IMR-90 (cell line): ENCODE data around the gene RSRC1. TPM values are rescaled to one million over a fixed set of nuclear protein-coding genes. Genes with fewer than 3 reads are reported as not detected.

Experiments
- ATAC-seq: fragments of 200-7000 bp; cut with Tn5 transposase; 2 replicates; pipeline ENCODE4 v1.9.1; 2020; ENCODE audit warnings: low read depth, mild to moderate bottlenecking, moderate library complexity
- BruUV-seq: library from RNA; stranded (reverse); fragments of 400-500 nt; replicated peaks from 2 replicates; lab custom pipeline; 2021; lab: Mats Ljungman, UMichigan
- CTCF ChIA-PET: fragments of 300-600 bp; formaldehyde crosslinking; extraction: SDS; loops from one replicate; lab custom pipeline; 2021; ENCODE audit warnings: antibody characterized with exemption; lab: Yijun Ruan, JAX
- POLR2A ChIA-PET: fragments of 300-600 bp; sonication (Branson Sonifier 250); formaldehyde crosslinking; loops from one replicate; lab custom pipeline; 2022; ENCODE audit warnings: antibody characterized with exemption; ENCODE audit not compliant: unreplicated experiment; lab: Charles Lee
- DNase-seq: peaks from one replicate; pipeline ENCODE4 v3.0.0; 2013
- H2AFZ ChIP-seq: replicated peaks from 2 replicates; pipeline ENCODE3; 2013; ENCODE audit warnings: low read length, mild to moderate bottlenecking; ENCODE audit not compliant: poor library complexity
- H2AK5ac ChIP-seq: 2 replicates; pipeline ENCODE4 v1.6.1; 2013; ENCODE audit warnings: low read depth, low read length, inconsistent platforms
- H2AK9ac ChIP-seq: replicated peaks from 2 replicates; pipeline ENCODE3; 2013; ENCODE audit warnings: mild to moderate bottlenecking, low read depth, low read length, moderate library complexity; ENCODE audit not compliant: poor library complexity
- H2BK120ac ChIP-seq: 2 replicates; pipeline ENCODE4 v1.6.1; 2013; ENCODE audit warnings: low read depth, low read length, inconsistent platforms
- H2BK15ac ChIP-seq: 3 replicates; pipeline ENCODE4 v1.6.1; 2013; ENCODE audit warnings: low read depth, low read length, inconsistent platforms
- H2BK20ac ChIP-seq: 2 replicates; pipeline ENCODE4 v1.6.1; 2013; ENCODE audit warnings: low read depth, mild to moderate bottlenecking, inconsistent platforms, low read length, moderate library complexity
- H2BK5ac ChIP-seq: 2 replicates; pipeline ENCODE4 v1.6.1; 2013; ENCODE audit warnings: mild to moderate bottlenecking, low read depth, low read length, inconsistent platforms; ENCODE audit not compliant: poor library complexity, severe bottlenecking
- H3K14ac ChIP-seq: replicated peaks from 2 replicates; pipeline ENCODE4 v1.6.1; 2013; ENCODE audit warnings: low read depth, low read length, inconsistent platforms
- H3K18ac ChIP-seq: 2 replicates; pipeline ENCODE4 v1.6.1; 2013; ENCODE audit warnings: low read depth, low read length, control low read depth
- H3K23ac ChIP-seq: 2 replicates; pipeline ENCODE4 v1.6.1; 2013; ENCODE audit warnings: low read depth, low read length, inconsistent platforms
- H3K27ac ChIP-seq: 2 replicates; pipeline ENCODE4 v1.5.1; 2013; ENCODE audit warnings: mild to moderate bottlenecking, control low read depth, low read length; ENCODE audit not compliant: insufficient read depth
- H3K27me3 ChIP-seq: 2 replicates; pipeline ENCODE4 v1.6.1; 2013; ENCODE audit warnings: low read length; ENCODE audit not compliant: control insufficient read depth, insufficient read depth
- H3K36me3 ChIP-seq: 2 replicates; pipeline ENCODE4 v1.6.1; 2013; ENCODE audit warnings: low read length, mixed read lengths; ENCODE audit not compliant: control insufficient read depth, insufficient read depth
- H3K4ac ChIP-seq: 2 replicates; pipeline ENCODE4 v1.6.1; 2013; ENCODE audit warnings: low read depth, low read length, inconsistent platforms
- H3K4me1 ChIP-seq: 2 replicates; pipeline ENCODE4 v1.6.1; 2013; ENCODE audit warnings: low read length, mixed read lengths; ENCODE audit not compliant: control insufficient read depth, insufficient read depth
- H3K4me2 ChIP-seq: 2 replicates; pipeline ENCODE4 v1.6.1; 2013; ENCODE audit warnings: low read depth, mild to moderate bottlenecking, control low read depth, low read length, moderate library complexity
- H3K4me3 ChIP-seq: 2 replicates; pipeline ENCODE4 v1.5.1; 2013; ENCODE audit warnings: low read depth, mild to moderate bottlenecking, control low read depth, low read length, moderate library complexity; ENCODE audit not compliant: insufficient read depth
- H3K56ac ChIP-seq: 2 replicates; pipeline ENCODE4 v1.6.1; 2013; ENCODE audit warnings: low read length, inconsistent platforms; ENCODE audit not compliant: insufficient read depth; ENCODE audit errors: extremely low read depth
- H3K79me1 ChIP-seq, 2 experiments: 2 replicates each; pipeline ENCODE4 v1.6.1; 2013; ENCODE audit warnings: low read length in 2 of 2, inconsistent platforms in 1 of 2, low read depth in 1 of 2
- H3K9ac ChIP-seq: 2 replicates; pipeline ENCODE4 v1.6.1; 2013; ENCODE audit warnings: low read depth, low read length, control low read depth
- H3K9me1 ChIP-seq: 2 replicates; pipeline ENCODE4 v1.6.1; 2013; ENCODE audit warnings: low read length, inconsistent platforms; ENCODE audit not compliant: insufficient read depth
- H3K9me3 ChIP-seq: 2 replicates; pipeline ENCODE4 v1.6.1; 2013; ENCODE audit warnings: low read length; ENCODE audit not compliant: control insufficient read depth, insufficient read depth
- H4K20me1 ChIP-seq: 2 replicates; pipeline ENCODE4 v1.6.1; 2013; ENCODE audit warnings: low read length, inconsistent platforms; ENCODE audit not compliant: insufficient read depth
- H4K5ac ChIP-seq: 2 replicates; pipeline ENCODE4 v1.6.1; 2013; ENCODE audit warnings: mild to moderate bottlenecking, low read depth, low read length, control low read depth
- H4K8ac ChIP-seq, 2 experiments: 2 replicates each; pipeline ENCODE4 v1.6.1; 2013; ENCODE audit warnings: low read depth in 2 of 2, low read length in 2 of 2, control low read depth in 1 of 2, inconsistent platforms in 1 of 2
- H4K91ac ChIP-seq: 2 replicates; pipeline ENCODE4 v1.6.1; 2013; ENCODE audit warnings: low read depth, low read length, inconsistent platforms; ENCODE audit not compliant: insufficient read depth
- MXI1 ChIP-seq: IDR thresholded peaks from 2 replicates; pipeline ENCODE4 v1.6.1; 2012; ENCODE audit warnings: low read depth, mild to moderate bottlenecking, low read length, moderate library complexity, borderline replicate concordance
- NFE2L2 ChIP-seq: fragments of 150-350 bp; IDR thresholded peaks from 2 replicates; pipeline ENCODE4 v1.6.1; 2016; ENCODE audit warnings: low read depth, mild to moderate bottlenecking, low read length
- WGBS, 2 experiments: methylation state at CpG; one replicate each; pipeline versions ENCODE4 v1.1.5 to v1.1.7; 2013; ENCODE audit warnings: missing lambda C conversion rate in 2 of 2; ENCODE audit not compliant: insufficient read length in 1 of 2; ENCODE audit errors: extremely low coverage in 2 of 2; 5-methylcytosine and 5-hydroxymethylcytosine counted together
- dilution Hi-C: fragments of 300-500 bp; cut with HindIII; formaldehyde crosslinking; loops from one replicate; pipeline ENCODE4 v1.14.3; 2018; ENCODE audit warnings: low sequenced_read_pairs; ENCODE audit not compliant: unreplicated experiment
- in situ Hi-C: fragments of 300-500 bp; cut with MboI; formaldehyde crosslinking; loops from 3 replicates; pipeline ENCODE4 v1.14.3; 2019; ENCODE audit warnings: low sequenced_read_pairs, inconsistent platforms, mixed read lengths
- intact Hi-C: fragments of 100-400 bp; cut with micrococcal nuclease; formaldehyde crosslinking; loops from 2 replicates; pipeline ENCODE4 v1.10.0; 2022
- polyA plus RNA-seq, 3 experiments: library from polyadenylated mRNA; depleted of rRNA; stranded (reverse); fragments of >200 nt; gene quantifications; 2 replicates each; pipeline ENCODE4 v1.2.3, GENCODE V29; 2012; ENCODE audit warnings: low replicate concordance in 1 of 3
- total RNA-seq: library from RNA; depleted of rRNA; stranded (reverse); fragments of >200 nt; gene quantifications from 2 replicates; pipeline ENCODE4 v1.2.3, GENCODE V29; 2012

Gene RSRC1
- total and polyA plus RNA-seq, 2 of the 4 experiments (the other 2 are of a cell fraction) = 3.8 to 41.8 TPM

DNA sequence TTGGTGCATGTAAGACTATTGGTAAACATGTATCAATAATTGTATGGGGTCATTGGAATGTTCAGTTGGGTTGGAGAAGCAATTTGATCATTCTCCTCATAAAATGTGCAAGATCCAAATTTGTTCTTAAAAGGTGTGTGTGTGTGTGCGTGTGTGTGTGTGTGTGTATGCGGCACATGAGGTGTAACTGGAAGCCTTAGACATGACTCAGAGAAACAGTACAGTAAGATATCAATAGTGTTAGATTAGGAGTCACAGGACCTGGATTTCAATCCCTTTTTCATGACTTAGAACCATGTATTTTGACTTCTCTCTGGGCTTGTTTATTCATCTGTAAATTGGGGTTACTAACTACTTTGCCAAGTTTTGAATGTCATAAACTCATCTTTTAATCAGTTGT lies 38.3 kb downstream of the RSRC1 start:
- H4K5ac ChIP-seq = no peak overlapping the region
- no peak overlapping the region for H3K4me2 ChIP-seq
- no TSS peak for BruUV-seq
- H2BK120ac ChIP-seq = no peak overlapping the region
- intact Hi-C loops = no loop called here
- H2BK5ac ChIP-seq = no peak overlapping the region
- no peak overlapping the region for H3K4me3 ChIP-seq
- no peak overlapping the region for H2AK5ac ChIP-seq
- H3K9me1 ChIP-seq = no peaks in the 10 kb centered on the region; the same call in 1 of the 2 replicates
- no peak overlapping the region for H2AK9ac ChIP-seq
- no peak overlapping the region for H3K4ac ChIP-seq
- ChIA-PET POLR2A (no interaction called here), CTCF (no interaction called here)
- H3K4me1 ChIP-seq = no peaks in the 10 kb centered on the region
- H3K23ac ChIP-seq = no peak overlapping the region
- no peak overlapping the region for H2AFZ ChIP-seq
- H3K27ac ChIP-seq = no peak overlapping the region
- no peaks in the 10 kb centered on the region for H4K20me1 ChIP-seq
- no peak overlapping the region for H2BK20ac ChIP-seq
- H3K79me1 ChIP-seq = peaks cover 6 to 11% of the 10 kb centered on the region in 2 experiments; a peak in 3 of 4 replicates
- H3K27me3 ChIP-seq = no peaks in the 10 kb centered on the region
- H3K9ac ChIP-seq = no peak overlapping the region
- in situ Hi-C loops = no loop called here
- dilution Hi-C loops = no loop called here
- H4K91ac ChIP-seq = no peak overlapping the region
- H3K36me3 ChIP-seq = no peaks in the 10 kb centered on the region
- no CpG with 5 or more reads among the region's 2 CpGs for WGBS, 2 experiments
- no peak overlapping the region for H2BK15ac ChIP-seq
- TF ChIP-seq MXI1 (no peak), NFE2L2 (no peak)
- DNase-seq = peak; percentile 6
- ATAC-seq = no peak
- no peak overlapping the region for H3K14ac ChIP-seq
- H3K56ac ChIP-seq = no peak overlapping the region
- no peak overlapping the region for H4K8ac ChIP-seq
- H3K18ac ChIP-seq = no peak overlapping the region
- H3K9me3 ChIP-seq = no peaks in the 10 kb centered on the region
